Jurkat, Clone E6-1 (cell line): ENCODE results near the gene TACC2.
"Not testable (repeated sequence)": the region's sequence is repeated elsewhere in the genome, so short reads cannot be mapped to it uniquely, and the experiment has no call there.

Experiments
- DNase-seq: peaks from one replicate; pipeline ENCODE4 v3.0.0-alpha.2; 2011; ENCODE audit warnings: low read depth, low spot score
- H3K4me3 ChIP-seq: 2 replicates; pipeline ENCODE4 v1.5.1; 2011; ENCODE audit warnings: mild to moderate bottlenecking, low read length, control low read depth, moderate library complexity

Gene TACC2

GRCh38 chr10:122190176-122190943, 201.4 kb downstream of the TACC2 start:
- DNase-seq = no peak
- H3K4me3 ChIP-seq = no peak overlapping the region

GRCh38 chr10:122191936-122192541, 203.1 kb downstream of the TACC2 start:
- DNase-seq = peak; percentile 41

GRCh38 chr10:122194251-122194650, 205.3 kb downstream of the TACC2 start:
- no peak overlapping the region for H3K4me3 ChIP-seq
- no peak for DNase-seq

More at GRCh38 chr10:122191936-122192541, 203.1 kb downstream of the TACC2 start:
- H3K4me3 ChIP-seq = no peak overlapping the region

- DNase-seq = no peak
- H3K4me3 ChIP-seq = no peak overlapping the region
Observed at GRCh38 chr10:122196218-122196617, 207.3 kb downstream of the TACC2 start.

GRCh38 chr10:122197611-122198222, 208.8 kb downstream of the TACC2 start:
- no peak overlapping the region for H3K4me3 ChIP-seq
- no peak for DNase-seq

- H3K4me3 ChIP-seq = no peak overlapping the region
- DNase-seq = no peak
Observed at GRCh38 chr10:122198631-122199030, 209.7 kb downstream of the TACC2 start.

- DNase-seq = no peak
- H3K4me3 ChIP-seq = no peak overlapping the region
Observed at GRCh38 chr10:122199070-122199469, 210.1 kb downstream of the TACC2 start.

GRCh38 chr10:122199689-122200088, 210.7 kb downstream of the TACC2 start:
- DNase-seq = no peak
- H3K4me3 ChIP-seq = no peak overlapping the region

GRCh38 chr10:122201401-122201800, 212.4 kb downstream of the TACC2 start:
- no peak for DNase-seq

GRCh38 chr10:122203180-122203579, 214.2 kb downstream of the TACC2 start:
- not testable (repeated sequence) for DNase-seq, H3K4me3 ChIP-seq

More at GRCh38 chr10:122201401-122201800, 212.4 kb downstream of the TACC2 start:
- no peak overlapping the region for H3K4me3 ChIP-seq

- no peak for DNase-seq
- H3K4me3 ChIP-seq = no peak overlapping the region
Observed at GRCh38 chr10:122204691-122205489, 215.9 kb downstream of the TACC2 start.

GRCh38 chr10:122206471-122207065, 217.6 kb downstream of the TACC2 start:
- no peak for DNase-seq
- H3K4me3 ChIP-seq = no peak overlapping the region

GRCh38 chr10:122207163-122207562, 218.2 kb downstream of the TACC2 start:
- DNase-seq = no peak
- H3K4me3 ChIP-seq = no peak overlapping the region

- no peak for DNase-seq
- H3K4me3 ChIP-seq = no peak overlapping the region
Observed at GRCh38 chr10:122207596-122207995, 218.6 kb downstream of the TACC2 start.

GRCh38 chr10:122208571-122209430, 219.8 kb downstream of the TACC2 start:
- no peak overlapping the region for H3K4me3 ChIP-seq
- DNase-seq = no peak

GRCh38 chr10:122210481-122211265, 221.7 kb downstream of the TACC2 start:
- no peak for DNase-seq
- no peak overlapping the region for H3K4me3 ChIP-seq

- no peak overlapping the region for H3K4me3 ChIP-seq
- DNase-seq = no peak
Observed at GRCh38 chr10:122213364-122213763, 224.4 kb downstream of the TACC2 start.

- H3K4me3 ChIP-seq = no peak overlapping the region
- no peak for DNase-seq
Observed at GRCh38 chr10:122213766-122214165, 224.8 kb downstream of the TACC2 start.
